NT2/D1 (cell line): Measurements from ENCODE around the gene ARHGAP10.

Experiments used
- DNase-seq: peaks from one replicate; pipeline ENCODE4 v3.0.0-alpha.2; 2011; ENCODE audit warnings: low read depth, low spot score
- H3K27me3 ChIP-seq: 2 replicates; pipeline ENCODE4 v1.6.0; 2011; ENCODE audit warnings: mild to moderate bottlenecking; ENCODE audit not compliant: insufficient read length, insufficient read depth
- H3K36me3 ChIP-seq: 2 replicates; pipeline ENCODE4 v1.6.1; 2011; ENCODE audit warnings: mild to moderate bottlenecking, low read length, mixed read lengths; ENCODE audit not compliant: insufficient read depth, insufficient read length
- H3K4me1 ChIP-seq: 2 replicates; pipeline ENCODE4 v1.5.1; 2011; ENCODE audit not compliant: insufficient read depth, insufficient read length
- H3K4me3 ChIP-seq: 2 replicates; pipeline ENCODE4 v1.5.1; 2011; ENCODE audit warnings: low read depth; ENCODE audit not compliant: insufficient read length
- H3K9ac ChIP-seq: 2 replicates; pipeline ENCODE4 v1.6.0; 2011; ENCODE audit warnings: low read depth; ENCODE audit not compliant: insufficient read length
- H3K9me3 ChIP-seq: 2 replicates; pipeline ENCODE4 v1.5.1; 2011; ENCODE audit warnings: mild to moderate bottlenecking, low read length; ENCODE audit not compliant: insufficient read depth
- SUZ12 ChIP-seq: IDR thresholded peaks from 2 replicates; pipeline ENCODE4 v1.6.1; 2011; ENCODE audit not compliant: insufficient read length, insufficient read depth; ENCODE audit errors: extremely low read depth
- YY1 ChIP-seq: IDR thresholded peaks from 2 replicates; pipeline ENCODE4 v1.6.1; 2011; ENCODE audit not compliant: insufficient read length, insufficient read depth
- ZNF274 ChIP-seq: IDR thresholded peaks from 2 replicates; pipeline ENCODE4 v1.6.1; 2011; ENCODE audit warnings: mild to moderate bottlenecking, low read depth, low read length

ARHGAP10 gene

GRCh38 chr4:148029781-148030180 is 297.9 kb downstream of the ARHGAP10 start:
- H3K4me3 ChIP-seq = no peak overlapping the region
- H3K9me3 ChIP-seq = no peaks in the 10 kb centered on the region
- H3K9ac ChIP-seq = no peak overlapping the region
- no peaks in the 10 kb centered on the region for H3K27me3 ChIP-seq
- DNase-seq = no peak
- H3K36me3 ChIP-seq = no peaks in the 10 kb centered on the region
- no peak for TF ChIP-seq YY1
- no peak for TF ChIP-seq SUZ12
- no peak for TF ChIP-seq ZNF274
- H3K4me1 ChIP-seq = no peaks in the 10 kb centered on the region

- Histone ChIP-seq H3K9me3 (no peaks in the 10 kb centered on the region), H3K9ac (no peak overlapping the region), H3K4me3 (no peak overlapping the region), H3K36me3 (no peaks in the 10 kb centered on the region), H3K27me3 (no peaks in the 10 kb centered on the region), H3K4me1 (no peaks in the 10 kb centered on the region)
- no peak for DNase-seq
- TF ChIP-seq ZNF274 (no peak), YY1 (no peak), SUZ12 (no peak)
These were observed 298.4 kb downstream of the ARHGAP10 start for GRCh38 chr4:148030193-148030873.

GRCh38 chr4:148034813-148035212 is 302.9 kb downstream of the ARHGAP10 start:
- Histone ChIP-seq H3K9ac (no peak overlapping the region), H3K36me3 (no peaks in the 10 kb centered on the region), H3K27me3 (no peaks in the 10 kb centered on the region), H3K4me3 (no peak overlapping the region), H3K4me1 (no peaks in the 10 kb centered on the region), H3K9me3 (no peaks in the 10 kb centered on the region)
- TF ChIP-seq SUZ12 (no peak), ZNF274 (no peak), YY1 (no peak)
- DNase-seq = no peak

GRCh38 chr4:148041606-148042329 is 309.9 kb downstream of the ARHGAP10 start:
- Histone ChIP-seq H3K9ac (no peak overlapping the region), H3K4me3 (no peak overlapping the region), H3K36me3 (peaks cover under 1% of the 10 kb centered on the region), H3K27me3 (no peaks in the 10 kb centered on the region), H3K4me1 (no peaks in the 10 kb centered on the region), H3K9me3 (no peaks in the 10 kb centered on the region)
- DNase-seq = no peak
- TF ChIP-seq SUZ12 (no peak), YY1 (no peak), ZNF274 (no peak)

GRCh38 chr4:148044089-148044911 is 312.4 kb downstream of the ARHGAP10 start:
- Histone ChIP-seq H3K4me3 (no peak overlapping the region), H3K27me3 (no peaks in the 10 kb centered on the region), H3K9me3 (no peaks in the 10 kb centered on the region), H3K36me3 (peaks cover 11% of the 10 kb centered on the region), H3K9ac (no peak overlapping the region), H3K4me1 (no peaks in the 10 kb centered on the region)
- no peak for TF ChIP-seq SUZ12
- no peak for TF ChIP-seq ZNF274
- TF ChIP-seq YY1 = no peak
- DNase-seq = no peak

- no peak overlapping the region for H3K9ac ChIP-seq
- peaks cover 11% of the 10 kb centered on the region for H3K36me3 ChIP-seq
- H3K9me3 ChIP-seq = no peaks in the 10 kb centered on the region
- no peak overlapping the region for H3K4me3 ChIP-seq
- TF ChIP-seq ZNF274 (no peak), YY1 (no peak), SUZ12 (no peak)
- no peaks in the 10 kb centered on the region for H3K4me1 ChIP-seq
- H3K27me3 ChIP-seq = no peaks in the 10 kb centered on the region
- no peak for DNase-seq
These were observed 313.0 kb downstream of the ARHGAP10 start for GRCh38 chr4:148044912-148045352.

- TF ChIP-seq SUZ12 = no peak
- TF ChIP-seq ZNF274 = no peak
- no peak for TF ChIP-seq YY1
- Histone ChIP-seq H3K27me3 (no peaks in the 10 kb centered on the region), H3K9ac (no peak overlapping the region), H3K4me3 (no peak overlapping the region), H3K36me3 (peaks cover 11% of the 10 kb centered on the region), H3K9me3 (no peaks in the 10 kb centered on the region), H3K4me1 (no peaks in the 10 kb centered on the region)
- no peak for DNase-seq
These were observed 316.7 kb downstream of the ARHGAP10 start for GRCh38 chr4:148048598-148048997.
